ENCODE data around the gene BICD2.
"Not testable (repeated sequence)": the region's sequence is repeated elsewhere in the genome, so short reads cannot be mapped to it uniquely, and the experiment has no call there.

- TF ChIP-seq CTCF (IDR thresholded peaks at IDR 0.05; ENCODE audit: insufficient read depth, low read depth, low read length); EZH2 (IDR thresholded peaks at IDR 0.05; ENCODE audit: insufficient read depth, low read length): not testable (repeated sequence)
Observed at GRCh38 chr9:92768816-92769215, 4.2 kb upstream of the BICD2 start.
